Posterior cingulate gyrus (tissue), 11 donors: ENCODE results near the gene DLK1.

ENCODE experiments used
- DNase-seq, 10 donors: peaks; one replicate each; pipeline versions ENCODE4 v3.0.0 to v3.0.0-alpha.2; 2020 to 2021; ENCODE audit warnings: mixed read lengths in 3 of 10
- intact Hi-C: fragments of 100-400 bp; cut with DNase I; formaldehyde crosslinking; loops from one replicate; pipeline ENCODE4 v1.15.1; 2023

The DLK1 gene

GRCh38 chr14:100784523-100785337 lies 58.0 kb downstream of the DLK1 start:
- DNase-seq, result peak in 2 of 10 donors; percentile 62 to 69
- intact Hi-C loops, result no loop called here

DNA sequence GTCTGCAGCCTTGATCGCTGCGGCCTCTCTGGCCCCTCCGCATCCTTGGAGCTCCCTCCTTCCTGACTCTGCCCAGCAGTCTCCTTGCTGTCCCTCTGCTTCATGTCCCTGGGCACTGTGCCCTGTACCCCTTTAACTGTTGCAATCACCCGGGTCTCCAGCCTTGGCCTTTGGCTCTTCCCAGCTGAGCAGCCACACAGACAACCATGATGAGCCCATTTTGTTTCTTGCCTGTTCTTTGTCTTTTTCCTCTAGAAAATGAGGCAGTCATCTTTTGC lies 58.6 kb downstream of the DLK1 start:
- peak in 2 of 10 donors; percentile 40 to 81 for DNase-seq

GRCh38 chr14:100785626-100786025 lies 58.9 kb downstream of the DLK1 start:
- intact Hi-C loops, result no loop called here
- peak in 3 of 10 donors; percentile 16 to 78 (median 73) for DNase-seq

More for the DNA sequence above, 58.6 kb downstream of the DLK1 start:
- intact Hi-C loops, result no loop called here

DNA sequence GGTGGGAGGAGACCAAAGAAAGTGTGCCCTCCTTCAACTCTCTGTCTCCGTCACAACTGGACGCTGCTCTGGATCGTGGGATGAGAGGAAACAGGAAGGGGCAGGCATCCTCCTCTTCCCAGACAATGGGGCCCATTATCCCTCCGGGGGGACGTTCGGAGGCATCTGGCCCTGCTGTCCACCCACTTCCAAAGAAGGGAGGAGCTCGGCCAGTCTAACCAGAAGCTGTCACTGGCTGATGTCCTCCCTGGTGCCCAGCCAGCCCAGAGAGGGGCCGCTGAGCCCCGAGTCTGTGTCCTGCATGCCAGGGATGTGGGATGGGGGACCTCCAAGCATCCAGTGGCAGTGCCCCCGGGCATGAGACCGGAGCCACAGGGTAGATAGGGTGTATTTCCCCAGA lies 59.4 kb downstream of the DLK1 start:
- intact Hi-C loops, result no loop called here
- DNase-seq, result peak in 9 of 10 donors; percentile 26 to 94 (median 58)

- intact Hi-C loops, result no loop called here
- peak in 3 of 10 donors; percentile 15 to 59 (median 22) for DNase-seq
These were observed 60.0 kb downstream of the DLK1 start for GRCh38 chr14:100786576-100787219.

GRCh38 chr14:100787659-100788058 lies 61.0 kb downstream of the DLK1 start:
- DNase-seq, result peak in 3 of 10 donors; percentile 45 to 55 (median 52)
- intact Hi-C loops, result no loop called here
